K562 (cell line): ENCODE data around the gene TSR3. TPM values are rescaled to one million over a fixed set of nuclear protein-coding genes. Genes with fewer than 3 reads are reported as not detected.

Source experiments
- ATAC-seq: fragments of 200-7000 bp; cut with Tn5 transposase; 3 replicates; pipeline ENCODE4 v1.9.1; 2020; ENCODE audit warnings: moderate library complexity
- BruUV-seq: library from RNA; stranded (reverse); fragments of 400-500 nt; replicated peaks from 2 replicates; lab custom pipeline; 2021; lab: Mats Ljungman, UMichigan
- CTCF ChIA-PET: fragments of 300-600 bp; formaldehyde crosslinking; extraction: SDS; loops from one replicate; lab custom pipeline; 2021; ENCODE audit warnings: low intra/inter-chr PET ratio; lab: Yijun Ruan, JAX
- POLR2A ChIA-PET: fragments of 300-600, 350-650 bp; sonication (Branson Sonifier 250); formaldehyde crosslinking; extraction: SDS; loops from one replicate; lab custom pipeline; 2021; ENCODE audit warnings: antibody characterized with exemption, inconsistent platforms; lab: Yijun Ruan, JAX
- DNase-seq, 4 experiments: peaks; one replicate each; pipeline versions ENCODE4 v3.0.0 to v3.0.0-alpha.2; 2011 to 2018; ENCODE audit warnings: low spot score in 3 of 4, mixed read lengths in 3 of 4; ENCODE audit errors: extremely low read depth in 1 of 4
- FAIRE-seq: peaks from 2 replicates; lab custom pipeline; 2011; peaks lifted over from hg19 to GRCh38; lab: Jason Lieb, UNC
- H2AFZ ChIP-seq: 2 replicates; pipeline ENCODE4 v1.6.0; 2011; ENCODE audit warnings: low read depth, low read length, control low read depth, inconsistent platforms
- H3K27ac ChIP-seq: fragments of 200-600 bp; 3 replicates; pipeline ENCODE4 v1.8.0; 2011; ENCODE audit warnings: low read depth, mild to moderate bottlenecking, control low read depth, inconsistent platforms, low read length, moderate library complexity, mixed read lengths; ENCODE audit errors: extremely low read depth
- H3K27me3 ChIP-seq, 2 experiments: fragments of 300-600 bp in 1 of 2; 2 replicates in 1 of 2; 3 replicates in 1 of 2; pipeline versions ENCODE4 v1.6.0 to v1.8.0; 2011; ENCODE audit warnings: inconsistent platforms in 2 of 2, low read length in 2 of 2, mild to moderate bottlenecking in 1 of 2, mixed read lengths in 1 of 2, moderate library complexity in 1 of 2; ENCODE audit not compliant: control insufficient read depth in 2 of 2, insufficient read depth in 2 of 2
- H3K36me3 ChIP-seq: fragments of 300-600 bp; 3 replicates; pipeline ENCODE4 v1.8.0; 2011; ENCODE audit warnings: mild to moderate bottlenecking, low read length, inconsistent platforms; ENCODE audit not compliant: control insufficient read depth, insufficient read depth
- H3K4me1 ChIP-seq, 2 experiments: fragments of 200-600 bp in 1 of 2; replicated peaks in 1 of 2; 2 replicates in 1 of 2; 3 replicates in 1 of 2; pipeline versions ENCODE4 v1.5.1 to v1.8.0; 2011; ENCODE audit warnings: inconsistent platforms in 2 of 2, low read length in 2 of 2, mild to moderate bottlenecking in 1 of 2, mixed read lengths in 1 of 2, moderate library complexity in 1 of 2; ENCODE audit not compliant: control insufficient read depth in 2 of 2, insufficient read depth in 2 of 2
- H3K4me2 ChIP-seq: 2 replicates; pipeline ENCODE4 v1.6.1; 2011; ENCODE audit warnings: low read length, control low read depth, inconsistent platforms, mixed read lengths; ENCODE audit not compliant: insufficient read depth
- H3K4me3 ChIP-seq: fragments of 200-600 bp; sonication (generic), shearing (Covaris generic); 2 replicates; pipeline ENCODE4 v1.5.1; 2016; ENCODE audit warnings: control low read depth, inconsistent platforms
- H3K79me2 ChIP-seq: fragments of 200-600 bp; 3 replicates; pipeline ENCODE4 v1.8.0; 2011; ENCODE audit warnings: low read length, inconsistent platforms; ENCODE audit not compliant: control insufficient read depth, insufficient read depth
- H3K9ac ChIP-seq, 2 experiments: 2 replicates each; pipeline versions ENCODE4 v1.6.0 to v1.6.1; 2011; ENCODE audit warnings: low read depth in 2 of 2, low read length in 2 of 2, control low read depth in 1 of 2, inconsistent platforms in 1 of 2, mild to moderate bottlenecking in 1 of 2, mixed read lengths in 1 of 2; ENCODE audit not compliant: insufficient read depth in 1 of 2
- H3K9me1 ChIP-seq: one replicate; pipeline ENCODE4 v1.6.0; 2011; ENCODE audit warnings: inconsistent platforms, mild to moderate bottlenecking, low read length, moderate library complexity; ENCODE audit not compliant: control insufficient read depth, insufficient read depth
- H3K9me3 ChIP-seq: replicated peaks from 2 replicates; pipeline ENCODE4 v1.5.1; 2011; ENCODE audit warnings: low read depth, low read length, inconsistent platforms; ENCODE audit not compliant: control insufficient read depth, insufficient read depth
- H4K20me1 ChIP-seq: replicated peaks from 2 replicates; pipeline ENCODE4 v1.6.1; 2011; ENCODE audit warnings: low read length, inconsistent platforms, mixed read lengths; ENCODE audit not compliant: control insufficient read depth, insufficient read depth
- CBFB ChIP-seq: sonication (generic); formaldehyde crosslinking; IDR thresholded peaks from 2 replicates; pipeline ENCODE4 v1.4.0; 2020; ENCODE audit warnings: mild to moderate bottlenecking, missing genetic modification reagents
- ESRRB ChIP-seq: fragments of 250-450 bp; sonication (Bioruptor Pico); IDR thresholded peaks from 2 replicates; pipeline ENCODE4 v1.5.0; 2020; ENCODE audit warnings: mild to moderate bottlenecking, moderate library complexity, borderline replicate concordance
- MED1 ChIP-seq: sonication (generic); formaldehyde crosslinking; IDR thresholded peaks from 2 replicates; pipeline ENCODE4 v1.8.1; 2023; ENCODE audit warnings: missing genetic modification reagents, borderline replicate concordance
- RBM15 ChIP-seq: fragments of 200-400 bp; formaldehyde crosslinking; IDR thresholded peaks from 2 replicates; pipeline ENCODE4 v1.6.1; 2018; ENCODE audit warnings: mild to moderate bottlenecking, low read length, moderate library complexity; ENCODE audit not compliant: insufficient read depth
- ZFX ChIP-seq: sonication (generic); formaldehyde crosslinking; IDR thresholded peaks from 2 replicates; pipeline ENCODE4 v1.8.0; 2022; ENCODE audit warnings: mild to moderate bottlenecking, missing genetic modification reagents, moderate library complexity
- WGBS: fragments of 100-300 bp; shearing (Covaris generic); methylation state at CpG from one replicate; pipeline ENCODE4 v1.1.6; 2016; ENCODE audit warnings: low coverage, mixed read lengths; ENCODE audit not compliant: insufficient coverage; ENCODE audit errors: missing lambda C conversion rate; 5-methylcytosine and 5-hydroxymethylcytosine counted together
- in situ Hi-C: fragments of 300-500 bp; cut with MboI; formaldehyde crosslinking; loops from 4 replicates; pipeline ENCODE4 v1.15.0; 2018; ENCODE audit warnings: inconsistent platforms, mixed read lengths
- intact Hi-C: fragments of 100-400 bp; cut with micrococcal nuclease; formaldehyde crosslinking; loops from 2 replicates; pipeline ENCODE4 v1.14.2; 2022
- polyA plus RNA-seq, 8 experiments: library from polyadenylated mRNA; depleted of rRNA in 4 of 8; stranded (reverse) in 5 of 8; unstranded in 3 of 8; fragments of >200 nt; fragmentation: Nextera tagmentation in 2 of 8; fragmentation: Illumina TruSeq in 1 of 8; extraction: Ambion mirVana in 2 of 8; extraction: Trizol in 1 of 8; gene quantifications; 2 replicates each; pipeline versions ENCODE4 v1.2.1 to v1.2.3, GENCODE V29; 2011 to 2014; ENCODE audit warnings: inconsistent platforms in 1 of 8, missing spikeins in 1 of 8
- total RNA-seq, 7 experiments: library from RNA; depleted of rRNA in 6 of 7; stranded (reverse); fragments of >200 nt in 6 of 7; fragmentation: Illumina TruSeq in 2 of 7; extraction: Trizol in 2 of 7; gene quantifications; 2 replicates each; pipeline versions ENCODE4 v1.2.1 to v1.2.3, GENCODE V29; 2011 to 2021; ENCODE audit warnings: low replicate concordance in 1 of 7

TSR3 gene
- total and polyA plus RNA-seq, 9 of the 15 experiments (the other 6 are each of a cell fraction or from before 2014, with no cell fraction given): 1.5 to 74.8 (median 16.5) TPM

DNA sequence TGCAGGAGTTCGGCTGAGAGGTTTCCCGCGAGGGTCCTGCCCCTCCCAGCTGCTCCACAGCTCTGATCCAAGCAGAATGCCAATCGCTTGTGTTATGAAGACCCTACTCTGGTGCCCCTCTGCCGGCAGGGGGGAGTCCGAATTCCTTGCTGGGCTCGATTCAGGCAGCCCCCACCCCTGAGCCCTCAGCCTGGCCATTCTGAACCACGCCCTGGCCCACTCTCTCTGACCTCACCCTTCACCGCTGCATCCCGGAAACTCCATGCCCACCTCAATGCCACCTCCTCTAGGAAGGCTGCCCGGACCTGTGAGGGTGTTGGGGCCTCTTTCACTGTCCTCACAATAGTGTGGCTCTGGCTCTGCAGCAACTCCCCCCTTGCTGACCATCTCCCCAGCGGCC, 50.1 kb downstream of the TSR3 start:
- no peak overlapping the region for H3K4me2 ChIP-seq
- FAIRE-seq (no peak), DNase-seq (no peak), ATAC-seq (no peak)
- 0 out of 2 replicates have a peak overlapping the region, but pooled peaks have one; percentile 86 for H2AFZ ChIP-seq
- intact Hi-C loops (no loop called here), in situ Hi-C loops (no loop called here)
- H3K9ac ChIP-seq: no peak overlapping the region
- no peak overlapping the region for H3K27ac ChIP-seq
- 0 out of 2 replicates have a peak, but pooled peaks have one; percentile 5 for TF ChIP-seq ZFX (CRISPR knock-in tag)
- TF ChIP-seq MED1 (CRISPR knock-in tag): 0 out of 2 replicates have a peak, but pooled peaks have one; percentile 48
- TF ChIP-seq CBFB: 0 out of 2 replicates have a peak, but pooled peaks have one; percentile 27
- TF ChIP-seq ESRRB (CRISPR knock-in tag): no peak
- no peak for TF ChIP-seq RBM15
- no peaks in the 10 kb centered on the region for H3K36me3 ChIP-seq
- WGBS: 63% methylated on average over 12 of the region's 12 CpGs
- no peaks in the 10 kb centered on the region for H3K79me2 ChIP-seq
- no peaks in the 10 kb centered on the region for H3K27me3 ChIP-seq
- peaks cover 34 to 65% of the 10 kb centered on the region in 2 experiments for H3K4me1 ChIP-seq
- ChIA-PET CTCF (interaction anchor here (1.1 kb wide), 1 partner anchor 21 kb away, joined by 4 read pairs; no protein-coding TSS in a partner anchor), POLR2A (interaction anchor here (0.7 to 1.5 kb wide), 3 partner anchors 10 to 11 kb away, joined by 3 to 6 read pairs (median 3); no protein-coding TSS in a partner anchor)
- no peak overlapping the region for H3K4me3 ChIP-seq
- no peaks in the 10 kb centered on the region for H3K9me3 ChIP-seq
- H4K20me1 ChIP-seq: no peaks in the 10 kb centered on the region
- no peaks in the 10 kb centered on the region for H3K9me1 ChIP-seq
- no TSS peak for BruUV-seq
